GM21381 (cell line): ENCODE results near the gene DAZ3.
"Not testable (repeated sequence)": the region's sequence is repeated elsewhere in the genome, so short reads cannot be mapped to it uniquely, and the experiment has no call there.

Experiments
- ATAC-seq: cut with Tn5 transposase; IDR thresholded peaks from one replicate; pipeline ENCODE4 v1.9.1; 2021; ENCODE audit warnings: mild to moderate bottlenecking, moderate library complexity; ENCODE audit not compliant: unreplicated experiment

Gene DAZ3

GRCh38 chrY:24813293-24813692 is at the start of gene DAZ3:
TSS of gene DAZ3 (minus strand) at chrY:24813393. CDS start at chrY:24813185, 208 bp downstream.
- ATAC-seq: not testable (repeated sequence)

- ATAC-seq: not testable (repeated sequence)
These were observed 20.4 kb upstream of the DAZ3 start, which contains the start of gene DAZ4 for GRCh38 chrY:24833619-24834018. TSS of gene DAZ4 (plus strand) at chrY:24833919. CDS start at chrY:24834127, 208 bp downstream.

GRCh38 chrY:24825069-24825468 is 11.9 kb upstream of the DAZ3 start:
- ATAC-seq: not testable (repeated sequence)

- ATAC-seq: not testable (repeated sequence)
These were observed 11.1 kb upstream of the DAZ3 start for GRCh38 chrY:24824184-24824879.

- ATAC-seq: not testable (repeated sequence)
These were observed 8.6 kb upstream of the DAZ3 start for GRCh38 chrY:24821836-24822235.
